ENCODE data around the gene C8B.

C8B gene

DNA sequence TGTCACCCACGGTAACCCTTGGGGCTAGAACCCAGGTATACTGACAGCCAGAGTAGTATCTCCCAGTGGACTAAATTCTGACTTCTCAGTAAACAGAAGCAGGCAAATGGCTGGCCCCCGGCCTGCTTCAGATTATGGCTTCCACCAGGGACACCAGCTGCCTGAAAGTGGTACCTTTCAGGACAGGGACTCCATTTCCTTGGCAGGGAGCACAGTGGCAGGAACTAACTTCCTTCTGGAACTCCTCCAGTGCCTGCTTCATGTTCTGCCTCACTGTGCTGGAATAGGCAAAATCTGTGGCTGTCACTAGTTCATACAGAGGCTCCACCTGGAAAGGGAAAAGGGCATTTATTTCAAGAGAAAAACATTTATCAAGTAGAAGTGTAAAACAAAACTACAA lies 32.7 kb downstream of the C8B start:
- Histone ChIP-seq H3K27ac (ENCODE audit: low read depth, low read length, severe bottlenecking) (no peak overlapping the region), H3K9me3 (ENCODE audit: control insufficient read depth, low read length) (no peaks in the 10 kb centered on the region), H3K36me3 (ENCODE audit: control insufficient read depth, insufficient read depth, low read length) (no peaks in the 10 kb centered on the region), H3K4me1 (ENCODE audit: control insufficient read depth, insufficient read depth, low read length, poor library complexity, severe bottlenecking) (peaks cover 4% of the 10 kb centered on the region), H3K4me3 (ENCODE audit: extremely low read depth, insufficient read depth, low read length, poor library complexity, severe bottlenecking) (no peak overlapping the region)
- 86 to 95% methylated on average over 2 of the region's 2 CpGs for WGBS, 2 experiments (ENCODE audit: insufficient coverage in 2 of 2)

DNA sequence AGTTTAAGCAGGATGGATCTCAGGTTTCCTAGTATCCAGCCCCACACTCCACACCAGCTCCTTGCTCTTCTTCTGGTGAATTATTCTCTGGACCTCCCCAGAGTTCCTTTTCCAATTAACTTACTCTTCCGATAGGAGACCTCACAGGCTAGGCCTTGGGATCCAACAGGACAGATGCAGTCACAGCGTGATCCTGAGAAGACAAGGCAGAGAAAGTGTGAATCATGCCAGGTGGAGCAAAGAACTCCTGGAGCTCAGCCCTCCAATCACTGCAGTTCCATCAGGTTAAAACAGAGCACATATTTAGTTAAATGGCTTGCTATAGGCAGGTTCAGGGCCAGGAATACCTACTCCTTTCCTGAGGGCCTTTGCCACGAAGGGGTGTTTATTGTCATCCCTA lies 34.1 kb downstream of the C8B start:
- peaks cover 4% of the 10 kb centered on the region for H3K4me1 ChIP-seq (ENCODE audit: control insufficient read depth, insufficient read depth, low read length, poor library complexity, severe bottlenecking)
- WGBS, 2 experiments (ENCODE audit: insufficient coverage in 2 of 2): 80 to 87% methylated on average over 1 to 2 of the region's 3 CpGs
- H3K9me3 ChIP-seq (ENCODE audit: control insufficient read depth, low read length): no peaks in the 10 kb centered on the region
- no peak overlapping the region for H3K27ac ChIP-seq (ENCODE audit: low read depth, low read length, severe bottlenecking)
- no peaks in the 10 kb centered on the region for H3K36me3 ChIP-seq (ENCODE audit: control insufficient read depth, insufficient read depth, low read length)
- H3K4me3 ChIP-seq (ENCODE audit: extremely low read depth, insufficient read depth, low read length, poor library complexity, severe bottlenecking): no peak overlapping the region

DNA sequence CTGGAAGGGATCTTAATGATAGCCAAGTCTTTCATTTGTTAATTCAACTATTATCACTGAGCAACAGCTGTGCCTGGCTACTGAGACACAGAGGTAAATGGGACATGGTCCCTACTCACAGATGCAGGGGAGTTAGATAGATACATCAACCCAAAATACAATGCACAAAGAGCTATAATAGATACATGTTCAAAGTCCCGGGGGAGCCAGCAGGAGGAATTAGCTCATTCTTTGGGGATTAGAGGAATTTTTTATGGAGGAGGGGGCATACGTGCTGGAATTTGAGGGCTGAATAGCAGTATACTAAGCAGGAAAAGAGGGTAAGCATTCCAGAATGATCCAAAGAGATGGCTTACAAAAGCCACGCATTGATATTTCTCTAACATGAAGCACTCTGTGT lies 34.6 kb downstream of the C8B start:
- H3K4me1 ChIP-seq (ENCODE audit: control insufficient read depth, insufficient read depth, low read length, poor library complexity, severe bottlenecking): peaks cover 4% of the 10 kb centered on the region
- no peak overlapping the region for H3K4me3 ChIP-seq (ENCODE audit: extremely low read depth, insufficient read depth, low read length, poor library complexity, severe bottlenecking)
- 63 to 73% methylated on average over 1 to 2 of the region's 3 CpGs for WGBS, 2 experiments (ENCODE audit: insufficient coverage in 2 of 2)
- H3K36me3 ChIP-seq (ENCODE audit: control insufficient read depth, insufficient read depth, low read length): no peaks in the 10 kb centered on the region
- no peak overlapping the region for H3K27ac ChIP-seq (ENCODE audit: low read depth, low read length, severe bottlenecking)
- H3K9me3 ChIP-seq (ENCODE audit: control insufficient read depth, low read length): no peaks in the 10 kb centered on the region

DNA sequence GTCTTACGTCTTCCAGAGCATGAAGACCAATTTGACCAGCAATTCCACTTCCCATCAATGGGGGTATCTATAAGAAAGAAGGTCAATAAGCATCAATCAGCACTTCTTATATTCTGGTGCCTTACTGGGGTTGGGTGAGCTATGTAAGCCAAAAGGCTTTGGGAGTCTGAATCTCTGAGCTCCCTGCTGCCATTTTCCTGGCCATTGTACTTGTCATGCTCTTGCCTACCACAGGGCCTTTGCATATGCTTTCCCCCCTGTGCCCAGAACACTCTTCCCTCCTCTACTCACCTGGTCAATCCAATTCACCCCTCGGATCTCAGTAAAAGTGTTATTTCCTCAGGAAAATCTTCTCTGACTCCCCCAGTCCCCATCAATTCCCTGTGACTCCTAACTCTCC lies 36.3 kb downstream of the C8B start:
- no peaks in the 10 kb centered on the region for H3K9me3 ChIP-seq (ENCODE audit: control insufficient read depth, low read length)
- no peak overlapping the region for H3K4me3 ChIP-seq (ENCODE audit: extremely low read depth, insufficient read depth, low read length, poor library complexity, severe bottlenecking)
- no peaks in the 10 kb centered on the region for H3K36me3 ChIP-seq (ENCODE audit: control insufficient read depth, insufficient read depth, low read length)
- no peak overlapping the region for H3K27ac ChIP-seq (ENCODE audit: low read depth, low read length, severe bottlenecking)
- no peaks in the 10 kb centered on the region for H3K4me1 ChIP-seq (ENCODE audit: control insufficient read depth, insufficient read depth, low read length, poor library complexity, severe bottlenecking)
- WGBS, 2 experiments (ENCODE audit: insufficient coverage in 2 of 2): 75 to 100% methylated on average over 1 of the region's 2 CpGs

DNA sequence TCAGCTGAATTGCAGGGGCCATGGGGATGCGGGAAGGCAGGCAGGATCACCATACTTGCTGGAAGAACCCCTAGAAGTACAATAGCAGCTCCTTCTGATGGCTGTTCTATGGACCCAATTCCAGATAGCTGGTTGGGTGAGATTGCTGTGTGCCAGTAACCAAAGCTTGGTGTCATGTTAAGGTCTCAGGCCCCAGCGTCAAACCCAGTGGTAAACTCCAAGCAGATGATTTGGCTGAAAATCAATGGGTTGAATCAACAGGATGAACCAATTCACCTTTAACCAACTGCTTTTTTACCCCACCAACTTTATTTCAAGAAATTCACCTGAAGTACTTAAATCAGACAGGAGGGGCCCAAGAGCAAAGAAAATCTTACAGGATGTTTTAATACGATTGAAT lies 37.8 kb downstream of the C8B start:
- Histone ChIP-seq H3K36me3 (ENCODE audit: control insufficient read depth, insufficient read depth, low read length) (no peaks in the 10 kb centered on the region), H3K9me3 (ENCODE audit: control insufficient read depth, low read length) (no peaks in the 10 kb centered on the region), H3K4me1 (ENCODE audit: control insufficient read depth, insufficient read depth, low read length, poor library complexity, severe bottlenecking) (no peaks in the 10 kb centered on the region), H3K4me3 (ENCODE audit: extremely low read depth, insufficient read depth, low read length, poor library complexity, severe bottlenecking) (no peak overlapping the region), H3K27ac (ENCODE audit: low read depth, low read length, severe bottlenecking) (no peak overlapping the region)
- 86 to 94% methylated on average over 1 to 3 of the region's 3 CpGs for WGBS, 2 experiments (ENCODE audit: insufficient coverage in 2 of 2)

DNA sequence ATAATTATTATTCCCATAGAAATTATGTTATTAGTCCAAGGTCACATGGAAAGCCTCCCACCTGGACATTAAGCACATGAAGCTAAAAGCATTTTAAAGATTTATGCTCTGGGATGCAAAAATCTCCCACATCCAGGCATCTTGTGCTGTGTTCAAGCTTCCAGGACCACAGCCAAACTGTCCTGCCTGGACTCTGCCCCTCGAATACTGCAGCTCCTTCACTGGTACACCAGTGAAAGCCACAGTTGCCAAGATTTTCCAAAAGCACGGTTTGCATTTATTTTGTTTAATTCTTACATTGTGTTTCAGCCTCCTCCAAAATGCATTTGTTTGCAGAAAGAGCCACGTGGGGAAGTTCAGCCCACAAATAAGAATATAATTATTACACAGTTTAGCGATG lies 38.6 kb downstream of the C8B start:
- WGBS, 2 experiments (ENCODE audit: insufficient coverage in 2 of 2): 88 to 91% methylated on average over 1 to 4 of the region's 4 CpGs
- H3K4me1 ChIP-seq (ENCODE audit: control insufficient read depth, insufficient read depth, low read length, poor library complexity, severe bottlenecking): no peaks in the 10 kb centered on the region
- peaks cover 5% of the 10 kb centered on the region for H3K9me3 ChIP-seq (ENCODE audit: control insufficient read depth, low read length)
- H3K4me3 ChIP-seq (ENCODE audit: extremely low read depth, insufficient read depth, low read length, poor library complexity, severe bottlenecking): no peak overlapping the region
- H3K36me3 ChIP-seq (ENCODE audit: control insufficient read depth, insufficient read depth, low read length): no peaks in the 10 kb centered on the region
- H3K27ac ChIP-seq (ENCODE audit: low read depth, low read length, severe bottlenecking): no peak overlapping the region

DNA sequence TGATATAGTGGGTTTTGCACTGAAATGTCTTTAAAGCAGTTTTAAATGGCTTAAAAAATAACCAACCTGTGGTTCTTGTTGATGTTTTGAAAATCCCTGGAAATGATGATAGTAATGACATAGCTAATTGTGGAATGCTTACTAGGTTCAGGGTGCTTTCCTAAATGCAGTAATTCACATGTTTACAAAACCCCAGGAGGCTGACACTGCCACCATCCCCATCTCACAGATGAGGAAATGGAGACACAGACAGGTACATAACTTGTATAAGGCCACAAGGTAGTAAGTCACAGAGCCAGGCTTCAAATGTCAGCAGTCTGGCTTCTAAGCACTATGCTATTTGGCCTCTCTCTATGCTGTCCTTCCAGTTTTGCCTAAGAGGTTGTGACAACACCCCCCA lies 40.6 kb downstream of the C8B start:
- no peak overlapping the region for H3K27ac ChIP-seq (ENCODE audit: low read depth, low read length, severe bottlenecking)

DNA sequence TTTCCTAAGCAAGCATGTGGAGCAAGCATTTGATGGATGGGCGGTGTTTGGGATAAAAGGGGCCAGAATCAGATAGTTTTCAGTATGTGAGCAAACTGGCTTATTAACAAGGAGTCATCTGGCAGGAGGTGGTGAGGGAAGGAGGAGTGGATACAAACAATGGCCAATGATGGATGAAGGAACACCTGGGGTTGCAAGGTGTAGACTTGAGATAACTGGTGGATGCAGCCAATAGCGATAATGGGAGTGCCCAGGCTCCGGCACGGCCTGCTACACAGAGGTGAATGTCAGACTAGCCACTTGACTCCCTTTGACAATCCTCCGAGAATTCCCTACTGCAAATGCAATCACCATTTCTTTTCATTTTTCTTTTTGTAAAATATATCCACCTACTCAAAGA lies 41.7 kb downstream of the C8B start:
- Histone ChIP-seq H3K36me3 (ENCODE audit: control insufficient read depth, insufficient read depth, low read length) (no peaks in the 10 kb centered on the region), H3K4me3 (ENCODE audit: extremely low read depth, insufficient read depth, low read length, poor library complexity, severe bottlenecking) (no peak overlapping the region), H3K4me1 (ENCODE audit: control insufficient read depth, insufficient read depth, low read length, poor library complexity, severe bottlenecking) (no peaks in the 10 kb centered on the region), H3K9me3 (ENCODE audit: control insufficient read depth, low read length) (peaks cover 5% of the 10 kb centered on the region), H3K27ac (ENCODE audit: low read depth, low read length, severe bottlenecking) (no peak overlapping the region)
- WGBS, 2 experiments (ENCODE audit: insufficient coverage in 2 of 2): 79 to 93% methylated on average over 4 of the region's 5 CpGs

More for the DNA sequence above, 40.6 kb downstream of the C8B start:
- Histone ChIP-seq H3K4me3 (ENCODE audit: extremely low read depth, insufficient read depth, low read length, poor library complexity, severe bottlenecking) (no peak overlapping the region), H3K9me3 (ENCODE audit: control insufficient read depth, low read length) (peaks cover 5% of the 10 kb centered on the region), H3K36me3 (ENCODE audit: control insufficient read depth, insufficient read depth, low read length) (no peaks in the 10 kb centered on the region), H3K4me1 (ENCODE audit: control insufficient read depth, insufficient read depth, low read length, poor library complexity, severe bottlenecking) (no peaks in the 10 kb centered on the region)

DNA sequence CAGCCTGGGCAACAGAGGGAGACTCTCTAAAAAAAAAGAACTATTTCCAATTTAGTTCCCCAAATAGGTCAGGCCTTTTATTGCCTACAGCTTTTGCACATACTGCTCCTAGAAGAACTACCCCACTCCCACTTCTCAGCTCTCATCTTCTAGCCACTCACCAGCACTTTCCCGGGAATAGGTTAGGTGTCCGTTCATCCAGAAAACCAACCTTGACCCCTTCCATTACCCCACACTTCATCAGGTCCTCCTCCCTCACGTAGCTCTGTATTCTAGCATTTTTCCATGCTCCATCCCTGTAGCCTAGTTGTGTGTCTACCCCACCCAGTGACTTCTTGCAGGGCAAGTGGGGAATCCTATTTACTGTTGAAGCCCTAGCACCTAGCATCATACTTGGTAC lies 42.6 kb downstream of the C8B start:
- no peak overlapping the region for H3K27ac ChIP-seq (ENCODE audit: low read depth, low read length, severe bottlenecking)
- H3K4me1 ChIP-seq (ENCODE audit: control insufficient read depth, insufficient read depth, low read length, poor library complexity, severe bottlenecking): no peaks in the 10 kb centered on the region
- no peak overlapping the region for H3K4me3 ChIP-seq (ENCODE audit: extremely low read depth, insufficient read depth, low read length, poor library complexity, severe bottlenecking)
- H3K9me3 ChIP-seq (ENCODE audit: control insufficient read depth, low read length): peaks cover 5% of the 10 kb centered on the region
- WGBS, 2 experiments (ENCODE audit: insufficient coverage in 2 of 2): 89 to 100% methylated on average over 2 to 3 of the region's 3 CpGs
- no peaks in the 10 kb centered on the region for H3K36me3 ChIP-seq (ENCODE audit: control insufficient read depth, insufficient read depth, low read length)

DNA sequence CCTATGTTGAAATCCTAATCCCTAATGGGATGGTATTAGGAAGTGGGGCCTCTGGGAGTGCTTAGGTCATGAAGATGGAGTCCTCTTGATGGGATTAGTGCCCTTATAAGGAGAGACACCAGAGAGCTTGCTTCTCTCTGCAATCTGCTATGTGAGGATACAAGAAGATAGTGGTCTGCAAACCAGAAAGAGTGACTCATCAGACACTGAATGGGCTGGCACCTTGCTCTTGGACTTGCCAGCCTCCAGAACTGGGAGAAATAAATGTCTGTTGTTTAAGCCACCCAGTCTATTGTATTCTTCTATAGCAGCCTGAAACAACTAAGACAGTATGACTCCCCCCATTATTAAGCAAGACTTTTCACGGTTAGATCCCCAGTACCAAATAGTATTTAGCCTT lies 43.3 kb downstream of the C8B start:
- H3K9me3 ChIP-seq (ENCODE audit: control insufficient read depth, low read length): peaks cover 5% of the 10 kb centered on the region
- no peak overlapping the region for H3K4me3 ChIP-seq (ENCODE audit: extremely low read depth, insufficient read depth, low read length, poor library complexity, severe bottlenecking)
- WGBS, 2 experiments (ENCODE audit: insufficient coverage in 2 of 2): no CpG with 5 or more reads among the region's 1 CpG
- no peaks in the 10 kb centered on the region for H3K4me1 ChIP-seq (ENCODE audit: control insufficient read depth, insufficient read depth, low read length, poor library complexity, severe bottlenecking)
- no peaks in the 10 kb centered on the region for H3K36me3 ChIP-seq (ENCODE audit: control insufficient read depth, insufficient read depth, low read length)
- H3K27ac ChIP-seq (ENCODE audit: low read depth, low read length, severe bottlenecking): no peak overlapping the region

DNA sequence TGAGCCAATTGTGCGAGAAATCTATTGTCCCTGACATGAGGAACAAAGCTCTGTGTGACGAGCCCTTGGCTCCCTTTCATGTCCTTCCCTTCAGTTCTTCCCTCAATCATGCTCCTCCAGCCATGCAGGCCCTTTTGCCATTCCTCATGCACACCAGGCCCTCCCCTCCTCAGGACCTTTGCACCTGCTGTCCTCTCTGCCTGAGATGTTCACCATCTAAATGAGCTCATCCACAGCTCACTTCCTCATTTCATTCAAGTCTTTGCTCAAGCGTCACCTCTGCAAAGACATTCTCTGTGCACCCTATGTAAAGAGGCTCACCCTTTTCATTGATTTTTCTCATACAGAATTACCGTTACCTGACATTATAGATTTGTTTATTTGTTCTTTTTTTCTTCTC lies 43.7 kb downstream of the C8B start:
- 77 to 87% methylated on average over 3 of the region's 4 CpGs for WGBS, 2 experiments (ENCODE audit: insufficient coverage in 2 of 2)
- Histone ChIP-seq H3K27ac (ENCODE audit: low read depth, low read length, severe bottlenecking) (no peak overlapping the region), H3K36me3 (ENCODE audit: control insufficient read depth, insufficient read depth, low read length) (no peaks in the 10 kb centered on the region), H3K4me1 (ENCODE audit: control insufficient read depth, insufficient read depth, low read length, poor library complexity, severe bottlenecking) (no peaks in the 10 kb centered on the region), H3K9me3 (ENCODE audit: control insufficient read depth, low read length) (peaks cover 5% of the 10 kb centered on the region), H3K4me3 (ENCODE audit: extremely low read depth, insufficient read depth, low read length, poor library complexity, severe bottlenecking) (no peak overlapping the region)

DNA sequence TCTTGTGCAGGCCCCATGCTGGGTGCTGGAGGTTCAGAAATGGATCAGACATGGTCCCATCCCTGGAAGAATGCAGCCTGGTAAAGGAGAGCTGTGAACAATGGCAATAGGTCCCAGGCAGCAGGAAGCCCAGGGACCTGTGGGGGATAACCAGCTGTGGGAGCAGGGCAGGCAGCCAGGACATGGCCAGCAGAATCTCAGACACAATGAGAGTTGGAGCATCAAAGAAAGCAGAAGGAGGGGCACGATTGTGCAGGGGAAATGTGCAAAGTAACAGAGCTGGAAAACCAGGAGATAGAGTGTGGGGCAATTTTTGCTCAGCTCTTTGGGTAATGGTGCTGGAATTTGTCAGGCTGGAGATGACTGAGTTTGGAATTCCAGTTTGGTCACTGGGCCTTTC lies 44.3 kb downstream of the C8B start:
- WGBS, 2 experiments (ENCODE audit: insufficient coverage in 2 of 2): 75% methylated on average over 1 of the region's 1 CpG; no CpG with 5 or more reads in 1 of the 2 experiments
- Histone ChIP-seq H3K4me3 (ENCODE audit: extremely low read depth, insufficient read depth, low read length, poor library complexity, severe bottlenecking) (no peak overlapping the region), H3K4me1 (ENCODE audit: control insufficient read depth, insufficient read depth, low read length, poor library complexity, severe bottlenecking) (no peaks in the 10 kb centered on the region), H3K9me3 (ENCODE audit: control insufficient read depth, low read length) (peaks cover 5% of the 10 kb centered on the region), H3K27ac (ENCODE audit: low read depth, low read length, severe bottlenecking) (no peak overlapping the region), H3K36me3 (ENCODE audit: control insufficient read depth, insufficient read depth, low read length) (no peaks in the 10 kb centered on the region)

Measured in mesodermal cell (in vitro differentiated cells).